Skeletal muscle tissue (tissue), 4 donors: ENCODE measurements around the gene ASXL3. TPM values are rescaled to one million over a fixed set of nuclear protein-coding genes. Genes with fewer than 3 reads are reported as not detected.

ENCODE experiments used
- H3K27ac ChIP-seq: one replicate; pipeline ENCODE4 v1.7.0; 2013; ENCODE audit warnings: mild to moderate bottlenecking, low read depth, low read length, inconsistent platforms
- H3K27me3 ChIP-seq, 3 donors: one replicate each; pipeline ENCODE4 v1.7.0; 2013; ENCODE audit warnings: low read length in 3 of 3; ENCODE audit not compliant: control insufficient read depth in 3 of 3, insufficient read depth in 3 of 3
- H3K36me3 ChIP-seq, 3 donors: one replicate each; pipeline ENCODE4 v1.7.0; 2013; ENCODE audit warnings: low read length in 3 of 3; ENCODE audit not compliant: control insufficient read depth in 3 of 3, insufficient read depth in 3 of 3
- H3K4me1 ChIP-seq, 3 donors: one replicate each; pipeline ENCODE4 v1.7.0; 2013; ENCODE audit warnings: low read length in 3 of 3, mild to moderate bottlenecking in 3 of 3; ENCODE audit not compliant: control insufficient read depth in 3 of 3, insufficient read depth in 3 of 3
- H3K4me3 ChIP-seq, 3 donors: one replicate each; pipeline ENCODE4 v1.7.0; 2013; ENCODE audit warnings: low read length in 3 of 3
- H3K9ac ChIP-seq, 3 donors: one replicate each; pipeline ENCODE4 v1.7.0; 2013; ENCODE audit warnings: low read length in 3 of 3, mild to moderate bottlenecking in 3 of 3, moderate library complexity in 2 of 3, low read depth in 1 of 3
- H3K9me3 ChIP-seq, 3 donors: one replicate each; pipeline ENCODE4 v1.7.0; 2013; ENCODE audit warnings: low read length in 3 of 3; ENCODE audit not compliant: control insufficient read depth in 3 of 3
- total RNA-seq: library from RNA; depleted of rRNA; stranded (reverse); fragments of >200 nt; gene quantifications from one replicate; pipeline ENCODE4 v1.2.3, GENCODE V29; 2014
- donor health status: Osteomylitis.

The ASXL3 gene
- total RNA-seq, 1 donor from 2014 or later = 7.3 TPM

DNA sequence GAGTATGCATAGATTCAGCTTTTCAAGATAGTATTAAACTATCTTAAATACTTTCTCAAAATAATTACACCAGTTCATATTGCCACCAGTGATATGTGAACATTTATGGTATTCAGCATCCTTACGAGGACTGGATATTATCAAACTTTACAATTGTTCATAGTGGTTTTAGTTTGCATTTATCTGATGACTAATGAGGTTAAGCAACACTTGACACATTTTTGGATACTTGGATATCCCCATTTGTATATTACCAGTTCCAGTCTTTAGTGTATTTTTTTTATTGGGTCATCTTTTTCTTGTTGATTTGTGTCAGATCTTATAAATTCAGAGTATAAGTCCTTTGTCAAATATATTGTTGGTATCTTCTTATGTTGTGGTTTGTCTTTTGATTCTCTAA, 128.4 kb downstream of the ASXL3 start:
- Histone ChIP-seq H3K4me1 (no peaks in the 10 kb centered on the region), H3K27ac (no peak overlapping the region), H3K9me3 (no peaks in the 10 kb centered on the region), H3K36me3 (no peaks in the 10 kb centered on the region), H3K27me3 (no peaks in the 10 kb centered on the region), H3K9ac (no peak overlapping the region), H3K4me3 (no peak overlapping the region)

GRCh38 chr18:33708876-33709275, 130.9 kb downstream of the ASXL3 start:
- Histone ChIP-seq H3K4me3 (no peak overlapping the region), H3K27me3 (no peaks in the 10 kb centered on the region), H3K36me3 (no peaks in the 10 kb centered on the region), H3K4me1 (no peaks in the 10 kb centered on the region), H3K9me3 (no peaks in the 10 kb centered on the region), H3K9ac (no peak overlapping the region), H3K27ac (no peak overlapping the region)

DNA sequence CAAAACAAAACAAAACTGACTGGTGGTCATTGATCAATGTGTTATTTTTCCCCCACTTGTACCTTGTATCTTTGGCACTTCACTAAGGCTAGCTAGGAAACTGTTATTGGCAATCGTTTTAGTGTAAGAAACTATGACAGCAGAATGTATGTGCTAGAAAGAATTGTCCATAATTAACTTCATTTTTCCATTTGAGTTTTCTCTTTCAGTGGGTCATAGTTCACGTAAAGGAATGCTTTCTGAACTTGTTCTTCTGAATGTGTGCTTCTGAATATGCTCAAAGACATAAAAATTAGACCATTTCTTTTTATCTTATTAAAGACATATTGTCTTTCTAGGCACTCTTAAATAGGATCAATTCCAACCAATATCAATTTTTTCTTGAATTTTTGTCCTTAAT, 132.2 kb downstream of the ASXL3 start:
- Histone ChIP-seq H3K4me1 (no peaks in the 10 kb centered on the region), H3K4me3 (no peak overlapping the region), H3K9ac (no peak overlapping the region), H3K27ac (no peak overlapping the region), H3K36me3 (no peaks in the 10 kb centered on the region), H3K27me3 (no peaks in the 10 kb centered on the region), H3K9me3 (no peaks in the 10 kb centered on the region)

DNA sequence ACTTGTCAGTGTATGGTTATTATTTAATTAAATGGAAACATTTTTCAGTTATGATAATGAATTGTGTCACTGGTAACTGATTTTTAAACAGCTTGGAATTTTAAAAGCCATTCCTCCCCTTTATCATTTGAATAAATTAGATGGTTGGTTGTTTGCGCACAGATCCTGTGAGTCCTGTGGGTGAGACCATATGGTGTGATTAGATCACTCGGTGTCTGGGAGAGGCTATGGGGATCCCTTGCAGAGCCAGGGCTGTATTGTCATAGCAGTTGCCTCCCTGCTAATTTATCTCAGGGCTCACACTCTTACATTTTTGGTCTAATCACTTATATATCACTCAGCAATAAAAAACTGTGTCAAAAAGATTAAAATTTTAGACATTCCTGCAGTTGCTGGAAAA, 133.5 kb downstream of the ASXL3 start:
- no peak overlapping the region for H3K4me3 ChIP-seq
- H3K36me3 ChIP-seq = no peaks in the 10 kb centered on the region
- no peaks in the 10 kb centered on the region for H3K27me3 ChIP-seq
- H3K4me1 ChIP-seq = no peaks in the 10 kb centered on the region
- no peak overlapping the region for H3K27ac ChIP-seq
- no peaks in the 10 kb centered on the region for H3K9me3 ChIP-seq
- no peak overlapping the region for H3K9ac ChIP-seq

DNA sequence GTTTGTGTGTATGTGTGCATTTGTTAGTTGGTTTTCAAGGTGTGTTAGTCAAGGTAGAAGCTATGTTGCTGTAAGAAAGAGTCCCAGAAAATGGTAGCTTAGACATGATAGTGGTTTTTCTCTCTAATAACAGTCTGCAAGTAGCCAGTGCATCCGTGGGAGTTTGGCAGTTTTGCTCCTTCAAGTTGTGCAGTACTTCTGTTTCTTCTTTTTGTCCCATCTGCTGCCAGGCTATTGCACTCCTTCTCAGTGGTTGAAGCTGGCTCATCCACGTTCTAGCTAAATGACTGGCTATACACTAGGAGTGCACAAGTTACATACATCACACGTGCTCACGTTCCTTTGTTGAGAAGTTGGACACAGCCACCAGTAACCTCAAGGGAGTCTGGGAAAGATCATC, 134.7 kb downstream of the ASXL3 start:
- Histone ChIP-seq H3K9ac (no peak overlapping the region), H3K36me3 (no peaks in the 10 kb centered on the region), H3K27me3 (no peaks in the 10 kb centered on the region), H3K27ac (no peak overlapping the region), H3K4me3 (no peak overlapping the region), H3K4me1 (no peaks in the 10 kb centered on the region), H3K9me3 (no peaks in the 10 kb centered on the region)

GRCh38 chr18:33716061-33716683, 138.2 kb downstream of the ASXL3 start:
- Histone ChIP-seq H3K27ac (no peak overlapping the region), H3K9me3 (no peaks in the 10 kb centered on the region), H3K27me3 (no peaks in the 10 kb centered on the region), H3K4me1 (no peaks in the 10 kb centered on the region), H3K4me3 (no peak overlapping the region), H3K36me3 (no peaks in the 10 kb centered on the region), H3K9ac (no peak overlapping the region)

- no peaks in the 10 kb centered on the region for H3K4me1 ChIP-seq
- H3K27me3 ChIP-seq = no peaks in the 10 kb centered on the region
- H3K9me3 ChIP-seq = no peaks in the 10 kb centered on the region
- H3K4me3 ChIP-seq = no peak overlapping the region
- H3K9ac ChIP-seq = no peak overlapping the region
- H3K36me3 ChIP-seq = no peaks in the 10 kb centered on the region
- H3K27ac ChIP-seq = no peak overlapping the region
Measured at GRCh38 chr18:33717339-33717738, 139.3 kb downstream of the ASXL3 start.

GRCh38 chr18:33720133-33720532, 142.1 kb downstream of the ASXL3 start:
- Histone ChIP-seq H3K4me1 (no peaks in the 10 kb centered on the region), H3K36me3 (no peaks in the 10 kb centered on the region), H3K9ac (no peak overlapping the region), H3K9me3 (no peaks in the 10 kb centered on the region), H3K27me3 (no peaks in the 10 kb centered on the region), H3K4me3 (no peak overlapping the region), H3K27ac (no peak overlapping the region)

GRCh38 chr18:33729556-33729955, 151.5 kb downstream of the ASXL3 start:
- Histone ChIP-seq H3K27me3 (no peaks in the 10 kb centered on the region), H3K27ac (no peak overlapping the region), H3K4me1 (no peaks in the 10 kb centered on the region), H3K36me3 (no peaks in the 10 kb centered on the region), H3K9ac (no peak overlapping the region), H3K4me3 (no peak overlapping the region), H3K9me3 (no peaks in the 10 kb centered on the region)

DNA sequence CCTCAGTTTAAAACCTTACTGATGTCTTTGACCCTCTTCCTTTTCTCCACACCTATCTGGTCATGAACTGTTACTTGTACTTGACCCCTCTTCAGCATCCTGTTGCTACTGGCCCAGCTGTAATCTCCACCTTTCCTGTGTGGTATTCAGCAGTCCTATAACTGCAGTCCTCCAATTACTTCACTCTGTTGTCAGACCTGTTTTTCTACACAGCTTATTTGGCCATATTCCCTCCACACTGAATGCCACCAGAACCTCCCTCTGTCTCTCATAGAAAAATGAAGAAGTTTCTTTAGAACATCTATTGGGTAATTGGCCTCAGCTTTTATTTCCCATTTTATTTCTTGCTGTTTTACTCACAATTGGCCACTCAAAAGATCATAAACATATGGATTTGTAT, 155.4 kb downstream of the ASXL3 start:
- Histone ChIP-seq H3K36me3 (no peaks in the 10 kb centered on the region), H3K27ac (no peak overlapping the region), H3K9ac (no peak overlapping the region), H3K4me3 (no peak overlapping the region), H3K27me3 (no peaks in the 10 kb centered on the region), H3K4me1 (no peaks in the 10 kb centered on the region), H3K9me3 (no peaks in the 10 kb centered on the region)

- H3K27ac ChIP-seq = no peak overlapping the region
- no peak overlapping the region for H3K9ac ChIP-seq
- no peaks in the 10 kb centered on the region for H3K36me3 ChIP-seq
- H3K4me3 ChIP-seq = no peak overlapping the region
- no peaks in the 10 kb centered on the region for H3K4me1 ChIP-seq
- H3K27me3 ChIP-seq = no peaks in the 10 kb centered on the region
- no peaks in the 10 kb centered on the region for H3K9me3 ChIP-seq
Measured at GRCh38 chr18:33735428-33735827, 157.4 kb downstream of the ASXL3 start.
